GM21515 (cell line): ENCODE measurements around the gene ALDH16A1.

Experiments
- ATAC-seq: cut with Tn5 transposase; IDR thresholded peaks from one replicate; pipeline ENCODE4 v1.9.1; 2021; ENCODE audit not compliant: unreplicated experiment

ALDH16A1 gene

GRCh38 chr19:49423071-49423984 is 29.7 kb upstream of the ALDH16A1 start, which contains the start of gene PTH2:
PTH2 (minus strand) TSS chr19:49423441; CDS start chr19:49423339, 102 bp downstream.
- no peak for ATAC-seq

- ATAC-seq = no peak
These were observed 29.1 kb upstream of the ALDH16A1 start for GRCh38 chr19:49423985-49424303.

GRCh38 chr19:49425178-49425577 is 27.8 kb upstream of the ALDH16A1 start, which contains the start of gene GFY:
GFY (plus strand) TSS chr19:49425388; CDS start chr19:49426431, 1,043 bp downstream.
- no peak for ATAC-seq

GRCh38 chr19:49425922-49426592 is 27.0 kb upstream of the ALDH16A1 start:
- ATAC-seq = no peak

- no peak for ATAC-seq
These were observed 25.7 kb upstream of the ALDH16A1 start for GRCh38 chr19:49427339-49427738.

GRCh38 chr19:49427855-49428546 is 25.0 kb upstream of the ALDH16A1 start:
- no peak for ATAC-seq

- no peak for ATAC-seq
These were observed 24.2 kb upstream of the ALDH16A1 start for GRCh38 chr19:49428547-49429451.

GRCh38 chr19:49430172-49430677 is 22.8 kb upstream of the ALDH16A1 start:
- no peak for ATAC-seq

- ATAC-seq = no peak
These were observed 22.2 kb upstream of the ALDH16A1 start for GRCh38 chr19:49430678-49431329.

- ATAC-seq = no peak
These were observed 21.7 kb upstream of the ALDH16A1 start for GRCh38 chr19:49431330-49431749.

- ATAC-seq = no peak
These were observed 20.6 kb upstream of the ALDH16A1 start for GRCh38 chr19:49432141-49433073.

GRCh38 chr19:49433240-49433901 is 19.7 kb upstream of the ALDH16A1 start:
- no peak for ATAC-seq

GRCh38 chr19:49434907-49435583 is 18.0 kb upstream of the ALDH16A1 start:
- no peak for ATAC-seq

- no peak for ATAC-seq
These were observed 17.4 kb upstream of the ALDH16A1 start for GRCh38 chr19:49435670-49436069.

GRCh38 chr19:49436381-49437017 is 16.5 kb upstream of the ALDH16A1 start:
- ATAC-seq = no peak

- ATAC-seq = no peak
These were observed 15.8 kb upstream of the ALDH16A1 start for GRCh38 chr19:49437231-49437630.

GRCh38 chr19:49438261-49438660 is 14.8 kb upstream of the ALDH16A1 start:
- no peak for ATAC-seq
